Heart left ventricle (tissue), 16 donors: Measurements from ENCODE around the gene PFKFB3. TPM values are rescaled to one million over a fixed set of nuclear protein-coding genes. Genes with fewer than 3 reads are reported as not detected.

Experiments
- ATAC-seq, 4 donors: fragments of 200-7000 bp; cut with Tn5 transposase; one replicate each; pipeline ENCODE4 v1.9.1; 2020 to 2022; ENCODE audit warnings: moderate library complexity in 4 of 4, mild to moderate bottlenecking in 3 of 4, moderate number of reproducible peaks in 1 of 4
- DNase-seq, 5 donors: peaks; one replicate each; pipeline ENCODE4 v3.0.0-alpha.2; 2020
- H3K27ac ChIP-seq, 12 donors: fragments of 200-600 bp; sonication (generic) in 4 of 12; one replicate each; pipeline versions ENCODE4 v1.5.0 to v1.8.0; 2016 to 2022; ENCODE audit warnings: mild to moderate bottlenecking in 2 of 12
- H3K27me3 ChIP-seq, 9 donors: fragments of 200-600 bp; sonication (generic) in 2 of 9; one replicate each; pipeline versions ENCODE4 v1.5.1 to v1.8.0; 2016 to 2022; ENCODE audit warnings: mild to moderate bottlenecking in 3 of 9
- H3K36me3 ChIP-seq, 9 donors: fragments of 200-600 bp; sonication (generic) in 2 of 9; one replicate each; pipeline versions ENCODE4 v1.5.0 to v1.8.0; 2018 to 2022; ENCODE audit warnings: mild to moderate bottlenecking in 2 of 9
- H3K4me1 ChIP-seq, 12 donors: fragments of 200-600 bp; sonication (generic) in 4 of 12; one replicate each; pipeline versions ENCODE4 v1.5.0 to v1.8.0; 2016 to 2022; ENCODE audit warnings: mild to moderate bottlenecking in 3 of 12
- H3K4me3 ChIP-seq, 12 donors: fragments of 200-600 bp; sonication (generic) in 4 of 12; one replicate each; pipeline versions ENCODE4 v1.5.0 to v1.8.0; 2017 to 2022; ENCODE audit warnings: mild to moderate bottlenecking in 9 of 12, moderate library complexity in 4 of 12
- H3K9me3 ChIP-seq, 12 donors: fragments of 200-600 bp; sonication (generic) in 4 of 12; one replicate each; pipeline versions ENCODE4 v1.5.0 to v1.8.0; 2016 to 2022; ENCODE audit warnings: mild to moderate bottlenecking in 1 of 12
- CTCF ChIP-seq, 12 donors: fragments of 200-600 bp; sonication (generic) in 4 of 12; IDR thresholded peaks; one replicate each; pipeline versions ENCODE4 v1.5.0 to v1.8.0; 2018 to 2022; ENCODE audit warnings: antibody characterized with exemption in 12 of 12, mild to moderate bottlenecking in 5 of 12
- POLR2A ChIP-seq, 2 donors: fragments of 450-650 bp; IDR thresholded peaks; one replicate each; pipeline ENCODE4 v1.6.1; 2017; ENCODE audit warnings: antibody characterized with exemption in 2 of 2, mild to moderate bottlenecking in 2 of 2, moderate library complexity in 2 of 2
- WGBS, 4 donors: extraction: QIAGEN DNeasy Blood & Tissue Kit in 2 of 4; methylation state at CpG; one replicate each; pipeline versions ENCODE4 v1.1.5 to v1.1.7; 2013 to 2018; 5-methylcytosine and 5-hydroxymethylcytosine counted together
- intact Hi-C, 10 donors: fragments of 100-400 bp; cut with DNase I; formaldehyde crosslinking; loops; one replicate each; pipeline versions ENCODE4 v1.11.1 to v1.14.2; 2022
- polyA plus RNA-seq, 2 donors: library from polyadenylated mRNA; stranded (reverse); fragments of 200-250 nt; gene quantifications; one replicate each; pipeline ENCODE4 v1.2.3, GENCODE V29; 2013
- total RNA-seq, 9 donors: library from RNA; depleted of rRNA in 2 of 9; stranded (reverse); fragments of >200 nt in 2 of 9; fragmentation: NEBNext Ultra II Directional in 3 of 9; extraction: Animal tissue kit (Norgen Biotek cat#: 25700) in 3 of 9; gene quantifications; one replicate each; pipeline versions ENCODE4 v1.1.0 to v1.2.4, GENCODE V29; 2016 to 2023
- donor health status: ischemic (EF 13 %, LVEDD 7.1; RV severe dilation, severe dysfunction).
- donor health status: healthy with polysubstance abuse.
- donor health status: DM: no; HTN: yes; CAD: no.
- donor health status: DM: no; HTN: no; CAD: no.
- donor health status: ischemic (EF 25% LVEDD 6.9; RV normal size, moderate dysfunction).
- donor health status: ischemic (EF 25% LVEDD 5.7; RV mildly dilated, moderate dysfunction).
- donor health status: healthy.
- donor health status: DM: yes; HTN: yes; CAD: no.
- donor health status: ischemic (EF 35%, LVEDD 5.7; RV mildly dilated, moderate dysfunction).
- donor health status: nonischemic (EF 11% LVEDD 7.7; RV severe dilation, severe dysfunction).
- donor health status: DM: yes; HTN: yes; CAD: no.
- donor health status: PGD.
- donor health status: ischemic (EF 29% LVEDD 5.4; RV normal size, mild dysfunction).
- donor health status: nonischemic (EF 23%, LVEDD 6.1; RV moderate dilation, normal function).

PFKFB3 gene
- total and polyA plus RNA-seq, 11 donors: 6.2 to 53.1 (median 13.4) TPM

- intact Hi-C loops: no loop called here
- H3K27me3 ChIP-seq: no peaks in the 10 kb centered on the region
- H3K27ac ChIP-seq: no peak overlapping the region
- H3K9me3 ChIP-seq: peaks cover 0 to 2% (median 0%) of the 10 kb centered on the region in 12 donors
- no peak for TF ChIP-seq POLR2A (IDR thresholded peaks at IDR 0.05)
- no peak overlapping the region for H3K4me3 ChIP-seq
- no peaks in the 10 kb centered on the region for H3K36me3 ChIP-seq
- DNase-seq (no peak), ATAC-seq (no peak)
- H3K4me1 ChIP-seq: no peaks in the 10 kb centered on the region
- WGBS, 4 donors: 86 to 91% (median 90%) methylated on average over 18 to 19 of the region's 19 CpGs
Observed at GRCh38 chr10:6255548-6256061, 52.9 kb downstream of the PFKFB3 start.

GRCh38 chr10:6256439-6256838 is 53.7 kb downstream of the PFKFB3 start:
- Histone ChIP-seq H3K4me1 (no peaks in the 10 kb centered on the region), H3K36me3 (no peaks in the 10 kb centered on the region), H3K4me3 (no peak overlapping the region), H3K27ac (no peak overlapping the region), H3K9me3 (peaks cover 0 to 8% (median 0%) of the 10 kb centered on the region in 12 donors), H3K27me3 (no peaks in the 10 kb centered on the region)
- 90 to 95% (median 93%) methylated on average over 8 of the region's 8 CpGs for WGBS, 4 donors
- intact Hi-C loops: no loop called here
- DNase-seq: no peak
- no peak for TF ChIP-seq CTCF (IDR thresholded peaks at IDR 0.05)
- TF ChIP-seq POLR2A (IDR thresholded peaks at IDR 0.05): no peak
- ATAC-seq: no peak

GRCh38 chr10:6259153-6259552 is 56.4 kb downstream of the PFKFB3 start:
- H3K4me1 ChIP-seq: no peaks in the 10 kb centered on the region
- TF ChIP-seq CTCF (IDR thresholded peaks at IDR 0.05): no peak
- no peak for TF ChIP-seq POLR2A (IDR thresholded peaks at IDR 0.05)
- H3K27ac ChIP-seq: no peak overlapping the region
- H3K36me3 ChIP-seq: no peaks in the 10 kb centered on the region
- H3K9me3 ChIP-seq: peaks cover 0 to 8% (median 0%) of the 10 kb centered on the region in 12 donors
- H3K27me3 ChIP-seq: no peaks in the 10 kb centered on the region
- no peak overlapping the region for H3K4me3 ChIP-seq
- intact Hi-C loops: no loop called here
- DNase-seq (no peak), ATAC-seq (no peak)

- no peaks in the 10 kb centered on the region for H3K4me1 ChIP-seq
- intact Hi-C loops: no loop called here
- H3K27me3 ChIP-seq: no peaks in the 10 kb centered on the region
- TF ChIP-seq POLR2A (IDR thresholded peaks at IDR 0.05) (no peak), CTCF (IDR thresholded peaks at IDR 0.05) (no peak)
- 82 to 92% (median 89%) methylated on average over 3 of the region's 3 CpGs for WGBS, 4 donors
- no peak overlapping the region for H3K4me3 ChIP-seq
- H3K9me3 ChIP-seq: peaks cover 0 to 8% (median 0%) of the 10 kb centered on the region in 12 donors
- DNase-seq (no peak), ATAC-seq (no peak)
- H3K27ac ChIP-seq: no peak overlapping the region
- no peaks in the 10 kb centered on the region for H3K36me3 ChIP-seq
Observed at GRCh38 chr10:6260843-6261242, 58.1 kb downstream of the PFKFB3 start.

- Histone ChIP-seq H3K36me3 (no peaks in the 10 kb centered on the region), H3K27ac (no peak overlapping the region), H3K9me3 (no peaks in the 10 kb centered on the region), H3K4me3 (no peak overlapping the region), H3K4me1 (peaks cover 0 to 22% (median 0%) of the 10 kb centered on the region in 12 donors), H3K27me3 (no peaks in the 10 kb centered on the region)
- intact Hi-C loops: no loop called here
- no peak for TF ChIP-seq CTCF (IDR thresholded peaks at IDR 0.05)
- TF ChIP-seq POLR2A (IDR thresholded peaks at IDR 0.05): no peak
- ATAC-seq (no peak), DNase-seq (no peak)
- WGBS, 4 donors: 43 to 45% (median 45%) methylated on average over 6 of the region's 6 CpGs
Observed at GRCh38 chr10:6267941-6268340, 65.2 kb downstream of the PFKFB3 start.
